SKM-1 treated with dmso at 0.1 percent for 144 hours (cell line): Measurements from ENCODE around the gene LSMEM2.
"Not testable (repeated sequence)": the region's sequence is repeated elsewhere in the genome, so short reads cannot be mapped to it uniquely, and the experiment has no call there.

Source experiments
- DNase-seq: peaks from one replicate; lab custom pipeline; 2025; ENCODE audit not compliant: unreplicated experiment; lab: John Stamatoyannopoulos, UW

LSMEM2 gene

DNA sequence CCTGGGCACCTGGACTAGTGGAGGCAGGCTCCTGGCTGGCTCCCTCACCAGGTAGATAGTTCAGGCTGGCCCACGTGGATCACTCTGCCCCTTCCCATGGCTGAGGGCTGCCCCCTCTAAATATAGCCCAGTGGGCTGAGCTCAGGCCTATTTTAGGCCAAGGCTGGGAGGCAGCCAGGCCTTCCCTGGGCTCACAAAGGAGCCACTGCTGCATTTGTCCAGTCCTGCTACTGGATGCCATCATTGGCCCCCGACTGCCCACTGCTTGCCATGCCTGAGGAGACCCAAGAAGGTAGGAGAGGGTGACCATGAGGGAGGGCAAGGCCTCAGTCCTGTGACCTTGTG lies at the start of gene LSMEM2:
TSS of gene LSMEM2 (plus strand) at position 208 of the 345 bp plus-strand sequence. CDS start at position 235, 27 bp downstream.
- no peak for DNase-seq

DNA sequence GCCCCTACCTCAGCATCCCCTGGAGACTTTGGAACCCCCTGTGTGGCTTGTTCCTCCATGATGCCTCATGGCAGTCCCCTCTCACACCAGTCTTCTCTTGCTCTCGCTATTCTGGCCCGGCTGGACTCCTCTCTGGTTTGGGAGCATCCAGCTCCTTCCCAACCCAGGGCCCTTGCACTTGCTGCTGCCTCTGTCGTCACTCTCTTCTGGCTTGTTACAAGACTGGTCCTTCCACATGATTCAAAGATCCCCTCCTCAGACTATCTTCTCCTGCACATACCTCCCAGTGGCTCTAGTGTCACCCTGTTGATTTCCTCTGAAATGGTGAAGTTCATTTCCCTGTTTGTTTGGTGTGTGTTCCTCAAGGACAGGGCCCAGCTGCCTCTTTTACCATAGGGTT lies 49.4 kb upstream of the LSMEM2 start:
- DNase-seq, result no peak

DNA sequence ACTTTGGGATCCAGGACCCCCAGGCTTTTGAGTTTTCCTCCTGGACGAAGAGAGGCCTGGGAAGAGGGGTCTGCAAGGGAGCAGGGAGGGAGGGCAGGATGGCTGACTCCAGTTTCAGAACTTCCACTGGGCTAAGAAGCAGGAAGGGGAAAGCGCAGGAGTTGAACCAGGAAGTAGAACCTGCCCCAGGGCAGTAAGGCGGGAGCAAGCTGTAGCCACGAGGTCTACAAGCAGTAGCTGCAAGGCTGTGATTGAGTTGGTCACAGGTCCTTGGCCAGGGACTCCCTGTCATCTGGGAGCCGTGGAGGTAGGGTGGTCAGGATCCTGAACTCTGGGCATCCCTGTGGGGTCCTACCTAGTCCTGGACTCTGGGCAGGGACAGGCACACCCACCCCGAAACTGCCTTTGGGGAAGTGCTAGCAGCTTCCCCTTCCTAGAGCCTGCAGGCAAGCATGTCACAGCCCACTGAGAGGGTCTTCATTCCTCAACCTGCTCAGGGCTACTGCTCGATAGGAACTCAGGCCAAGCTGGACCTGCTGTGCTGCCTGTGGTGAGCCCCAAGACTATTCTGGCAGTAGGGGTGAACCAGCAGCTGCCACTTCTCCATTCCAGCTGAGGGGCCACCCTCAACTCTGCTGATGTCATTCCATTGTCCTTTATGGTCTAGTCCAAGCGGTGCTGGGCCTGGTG lies 48.6 kb upstream of the LSMEM2 start:
- peak; percentile 30 for DNase-seq

DNA sequence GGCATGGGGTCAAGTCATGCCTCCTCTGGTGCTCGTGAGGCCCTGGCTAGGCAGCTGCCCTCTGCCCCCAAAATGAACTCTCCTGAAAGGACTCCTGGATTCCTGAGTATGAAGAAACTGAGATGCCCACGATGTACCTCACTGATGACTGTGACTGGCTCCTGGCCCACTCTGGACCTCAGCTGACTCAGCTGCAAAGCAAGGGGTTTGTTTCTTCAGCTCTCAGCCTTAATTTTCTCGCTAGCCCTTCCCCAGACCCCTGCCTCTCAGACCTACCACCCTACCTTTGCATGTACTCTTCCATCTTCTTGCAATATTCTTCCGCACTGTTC lies 48.1 kb upstream of the LSMEM2 start:
- DNase-seq, result no peak

DNA sequence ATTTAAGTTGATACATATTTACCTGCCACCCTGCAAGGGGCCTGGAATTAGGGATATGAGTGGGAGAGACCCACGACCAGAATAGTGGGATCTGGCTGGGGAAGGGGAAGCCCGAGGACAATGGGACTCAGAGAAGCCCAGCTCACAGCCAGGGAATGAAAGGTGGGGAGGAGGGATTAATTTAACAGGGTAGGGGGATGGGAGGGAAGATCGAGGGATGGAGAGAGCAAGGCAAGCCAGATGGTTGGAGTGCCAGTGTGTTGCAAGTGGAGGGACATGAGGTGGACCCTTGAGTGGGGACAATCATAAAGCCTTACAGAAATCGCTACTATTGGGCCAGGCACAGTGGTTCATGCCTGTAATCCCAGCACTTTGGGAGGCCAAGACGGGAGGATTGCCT lies 47.3 kb upstream of the LSMEM2 start:
- no peak for DNase-seq

DNA sequence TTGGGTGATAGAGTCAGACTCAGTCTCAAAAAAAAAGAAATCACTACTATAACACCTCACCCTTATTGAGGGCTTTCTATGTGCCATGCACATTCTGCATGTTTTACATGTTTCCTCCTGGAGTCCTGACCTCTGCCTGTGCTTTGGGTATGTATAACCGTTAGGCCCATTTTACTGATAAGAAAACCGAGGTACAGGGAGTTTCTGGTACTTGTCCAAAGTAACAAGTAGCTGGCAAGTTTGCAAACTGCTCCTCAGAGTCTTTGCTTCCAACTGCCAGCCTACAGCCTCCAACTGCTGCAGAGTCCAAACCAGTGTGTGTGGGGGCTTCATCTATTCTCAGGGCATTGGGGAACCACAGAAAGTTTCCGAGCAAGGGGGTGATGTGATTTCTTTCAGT lies 46.6 kb upstream of the LSMEM2 start:
- DNase-seq, result no peak

DNA sequence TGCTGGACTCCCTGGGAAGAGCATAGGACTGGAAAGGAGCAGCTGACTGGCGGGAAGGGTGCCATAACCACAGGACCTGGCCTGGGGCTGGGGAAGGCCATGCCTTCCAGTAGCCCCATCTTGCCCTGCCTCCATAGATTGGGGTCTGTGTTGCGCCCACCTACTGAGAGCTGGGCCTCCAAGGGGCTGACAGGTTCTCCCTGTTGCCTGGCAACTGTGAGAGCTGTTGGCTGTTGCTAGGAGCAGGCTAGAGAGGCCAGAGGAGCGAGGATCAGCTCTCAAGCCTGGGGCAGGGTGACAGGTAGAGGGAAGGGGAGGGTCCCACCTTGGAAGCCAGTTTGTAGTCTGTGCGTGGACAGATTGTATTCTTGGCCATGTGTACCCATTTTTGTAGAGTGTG lies 45.7 kb upstream of the LSMEM2 start:
- DNase-seq, result no peak

DNA sequence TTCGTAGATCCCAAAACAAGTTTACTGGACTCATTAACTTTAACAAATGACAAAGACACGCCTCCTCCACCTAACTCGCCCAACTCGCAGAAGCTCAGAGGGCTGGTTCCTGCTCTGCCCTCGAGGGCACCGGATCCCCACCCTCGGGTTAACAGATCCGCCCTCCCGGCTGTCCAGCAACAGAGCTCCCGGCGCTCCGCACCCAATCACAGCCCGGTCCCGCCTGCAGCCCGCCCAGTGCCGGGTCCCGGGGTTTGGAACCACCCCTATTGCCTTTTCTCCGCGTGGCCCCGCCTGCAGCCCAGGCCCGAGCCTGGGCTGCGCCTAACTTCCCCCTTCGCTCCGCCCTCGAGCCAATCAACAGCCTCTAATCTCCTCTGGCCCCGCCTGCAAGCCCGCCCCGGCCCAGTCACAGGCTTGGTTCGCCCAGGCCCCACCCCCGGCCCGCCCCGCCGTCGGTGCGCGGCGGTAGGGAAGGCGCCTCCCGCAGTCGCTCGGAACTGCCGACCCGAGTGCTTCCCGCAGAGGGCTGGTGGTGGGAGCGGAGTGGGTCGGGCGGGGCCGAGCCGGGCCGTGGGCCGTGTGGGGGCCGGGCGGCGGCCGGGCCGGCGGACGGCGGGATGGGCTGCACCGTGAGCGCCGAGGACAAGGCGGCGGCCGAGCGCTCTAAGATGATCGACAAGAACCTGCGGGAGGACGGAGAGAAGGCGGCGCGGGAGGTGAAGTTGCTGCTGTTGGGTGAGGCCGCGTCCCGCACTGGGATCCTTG lies 43.0 kb upstream of the LSMEM2 start, which contains the start of gene GNAI2:
TSS of gene GNAI2 (plus strand) at position 489 of the 768 bp plus-strand sequence. CDS start at position 621, 132 bp downstream.
- DNase-seq, result peak; percentile 99

DNA sequence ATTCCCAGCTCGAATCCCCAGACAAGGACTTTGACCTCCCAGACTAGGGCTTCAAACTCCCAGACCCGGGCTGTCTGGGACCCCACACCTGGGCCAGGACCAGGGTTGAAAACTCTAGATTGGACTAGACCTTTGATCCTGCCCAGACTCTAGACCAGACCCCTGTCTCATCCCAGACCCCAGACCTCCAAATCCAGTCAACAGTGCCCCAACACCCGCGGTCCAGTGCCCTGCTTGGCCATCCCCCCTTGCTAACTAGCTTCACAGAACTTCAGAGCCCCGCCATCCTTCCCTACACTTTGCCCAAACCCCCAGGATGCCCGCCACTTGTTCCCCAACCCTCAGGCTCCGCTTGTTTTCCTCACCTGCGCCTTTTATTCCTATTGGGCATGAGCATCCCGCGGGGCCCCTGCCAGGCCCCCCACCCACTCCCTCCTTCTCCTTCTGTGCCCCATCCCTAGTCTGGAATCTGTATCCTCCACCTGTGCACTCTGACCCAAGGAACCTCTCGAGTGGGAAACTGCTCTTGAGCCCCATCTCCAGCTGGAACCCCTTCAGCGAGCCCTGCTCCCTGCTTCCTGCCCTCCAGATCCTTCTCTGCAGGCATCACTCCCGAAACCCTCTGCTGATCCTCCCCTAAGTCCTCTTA lies 42.3 kb upstream of the LSMEM2 start:
- no peak for DNase-seq

DNA sequence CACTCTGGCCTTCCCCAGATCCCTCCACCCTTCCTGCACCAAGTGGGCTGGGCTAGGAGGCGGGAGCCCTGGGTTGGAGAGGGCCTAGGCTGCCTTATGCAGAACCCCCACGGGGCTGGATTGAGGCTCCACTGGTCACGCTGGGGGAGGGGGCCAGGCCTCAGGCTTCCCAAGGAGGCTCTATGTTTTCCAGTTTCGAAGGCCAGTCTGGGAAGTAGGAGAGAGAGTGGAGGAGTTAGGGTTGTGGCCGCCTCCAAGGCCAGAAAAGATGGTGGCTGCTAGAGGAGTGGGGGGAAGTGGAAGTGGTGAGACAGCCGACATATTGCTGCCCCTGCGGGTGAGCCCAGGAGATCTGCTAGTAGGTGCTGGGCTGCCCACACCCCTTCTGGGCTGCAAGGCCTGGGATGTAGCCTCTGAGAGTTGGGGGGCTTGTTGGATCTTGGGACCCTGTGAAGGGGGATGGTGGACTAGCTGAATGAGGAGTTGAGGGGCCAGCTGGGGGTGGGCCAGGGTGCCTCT lies 41.7 kb upstream of the LSMEM2 start:
- no peak for DNase-seq

DNA sequence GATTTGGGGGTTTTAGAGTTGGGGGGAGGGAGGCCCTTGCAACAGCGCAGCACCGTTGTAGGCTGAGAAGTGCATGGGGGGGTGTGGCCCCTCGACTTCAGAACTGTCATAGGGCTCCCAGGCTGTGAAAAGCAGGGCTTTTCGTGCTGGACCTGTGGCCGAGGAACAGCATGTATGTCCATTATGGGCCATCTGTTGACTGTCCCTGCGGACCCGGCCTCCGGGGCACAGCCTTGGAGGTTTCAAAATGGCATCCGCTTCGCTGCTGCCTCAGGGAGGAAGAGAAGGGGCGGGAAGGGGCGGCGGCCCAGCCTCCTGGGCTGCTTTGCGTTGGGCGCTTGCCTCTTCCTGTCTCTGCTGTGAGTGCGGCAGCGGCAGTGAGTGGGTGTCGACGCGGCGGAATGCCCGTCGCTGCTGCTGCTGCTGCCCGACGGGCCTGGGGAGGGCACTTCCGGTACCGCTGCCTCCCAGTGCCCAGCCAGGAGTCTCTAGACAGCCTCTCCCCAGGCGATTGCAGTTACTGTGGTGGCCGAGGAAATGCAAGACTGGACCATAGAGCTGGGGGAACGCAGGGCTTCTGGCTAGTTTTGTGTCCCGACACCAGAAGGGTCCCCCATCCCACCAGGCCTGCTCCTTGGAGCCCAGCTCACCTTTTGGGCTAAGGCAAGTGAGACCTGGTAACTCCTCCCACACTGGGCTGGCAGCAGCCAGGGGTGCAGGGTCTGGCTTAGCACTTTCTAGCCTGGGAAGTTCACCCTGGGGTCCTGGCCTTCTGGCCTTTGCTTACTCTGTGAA lies 40.9 kb upstream of the LSMEM2 start:
- peak; percentile 79 for DNase-seq

DNA sequence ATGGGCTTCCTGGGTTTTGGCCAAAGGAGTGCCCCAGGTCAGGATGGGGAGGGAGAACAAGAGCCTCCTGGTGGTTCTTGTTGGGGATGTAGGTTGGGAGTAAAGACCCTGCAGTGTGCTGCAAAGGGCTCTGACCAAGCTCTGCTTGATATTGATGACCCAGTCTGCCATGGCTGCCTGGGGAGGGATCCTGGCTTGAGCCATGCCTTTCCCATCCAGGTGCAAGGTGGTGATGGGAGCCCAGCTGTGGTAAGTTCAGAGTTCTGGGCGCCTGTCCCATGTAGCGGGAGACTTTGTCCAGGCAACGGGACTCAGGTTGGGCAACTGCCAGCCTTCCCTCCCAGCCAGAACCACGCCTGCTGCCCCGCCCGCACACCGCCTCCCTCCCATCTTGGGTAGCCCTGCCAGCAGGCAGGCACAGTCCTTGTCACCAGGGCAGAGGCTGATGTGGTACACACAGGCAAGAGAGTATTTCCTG lies 40.3 kb upstream of the LSMEM2 start:
- no peak for DNase-seq

DNA sequence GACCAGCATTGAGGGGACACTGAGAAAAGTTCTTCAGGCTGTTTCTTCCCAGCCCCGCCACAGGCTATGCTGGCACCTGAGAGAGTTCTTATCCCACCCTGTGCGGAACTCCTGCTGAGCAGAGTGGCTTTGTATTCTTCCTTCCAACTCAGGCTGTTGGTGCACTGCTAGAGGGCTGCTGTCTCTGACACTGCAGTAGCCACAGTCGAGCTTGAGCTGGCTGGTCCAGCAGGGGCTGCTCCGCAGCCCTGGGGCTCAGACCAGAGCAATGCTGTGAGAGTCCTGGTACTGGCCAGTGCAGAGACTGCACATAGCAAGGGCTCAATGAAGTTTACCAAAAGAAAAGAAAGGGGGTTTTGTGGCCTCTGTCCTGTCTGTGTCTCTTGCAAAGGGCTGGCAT lies 39.2 kb upstream of the LSMEM2 start:
- DNase-seq, result no peak

DNA sequence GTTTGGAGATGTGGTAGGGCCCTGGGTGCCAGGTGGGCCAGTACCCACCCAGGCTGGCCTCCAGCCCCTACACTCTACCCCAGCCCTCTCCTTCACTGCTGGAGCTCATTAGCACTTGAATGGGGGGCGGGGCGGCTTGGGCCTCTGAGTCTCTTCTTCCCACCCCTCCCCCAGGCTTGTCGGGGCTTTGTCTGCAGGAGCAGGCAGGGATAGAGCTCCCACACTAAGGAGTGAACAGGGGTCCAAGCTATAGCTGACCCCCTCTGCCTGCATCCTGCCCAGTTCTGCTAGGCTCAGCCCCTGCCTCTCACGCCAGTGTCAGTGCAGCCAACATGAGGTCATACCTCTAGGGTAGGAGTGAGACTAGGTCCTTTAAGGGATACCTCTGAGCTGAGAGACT lies 37.7 kb upstream of the LSMEM2 start:
- DNase-seq, result no peak

DNA sequence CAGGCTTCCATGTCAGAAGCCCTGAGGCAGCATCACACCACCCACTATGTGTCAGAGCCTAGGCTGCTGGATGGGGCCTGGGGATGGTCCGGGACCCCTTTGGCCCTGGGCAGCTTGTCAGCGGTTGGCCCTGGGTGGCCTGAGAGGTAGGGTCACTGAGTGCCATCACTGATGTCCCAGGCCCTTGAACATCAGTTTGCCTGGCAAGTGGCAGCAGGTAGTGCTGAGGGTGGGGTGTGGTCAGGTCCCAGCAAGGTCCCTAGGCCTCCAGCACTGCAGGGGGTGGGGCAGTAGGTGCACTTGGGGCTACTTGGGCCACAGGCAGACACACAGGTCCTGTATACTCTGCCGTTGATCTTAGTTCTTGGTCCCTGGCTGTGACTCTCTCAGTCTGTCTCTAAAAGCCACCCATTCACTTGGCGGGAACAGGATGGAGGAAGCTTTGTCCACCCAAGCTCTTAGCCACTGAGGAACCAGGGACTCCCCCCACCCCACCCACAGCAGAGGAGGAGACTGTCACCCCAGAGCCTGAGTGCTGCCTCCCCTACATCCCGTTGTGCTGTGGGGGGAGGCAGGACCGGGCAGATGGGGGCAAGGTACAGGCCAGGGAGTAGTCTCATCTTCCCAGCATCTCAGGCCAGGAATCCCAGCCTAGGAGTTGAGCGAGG lies 37.0 kb upstream of the LSMEM2 start:
- no peak for DNase-seq

DNA sequence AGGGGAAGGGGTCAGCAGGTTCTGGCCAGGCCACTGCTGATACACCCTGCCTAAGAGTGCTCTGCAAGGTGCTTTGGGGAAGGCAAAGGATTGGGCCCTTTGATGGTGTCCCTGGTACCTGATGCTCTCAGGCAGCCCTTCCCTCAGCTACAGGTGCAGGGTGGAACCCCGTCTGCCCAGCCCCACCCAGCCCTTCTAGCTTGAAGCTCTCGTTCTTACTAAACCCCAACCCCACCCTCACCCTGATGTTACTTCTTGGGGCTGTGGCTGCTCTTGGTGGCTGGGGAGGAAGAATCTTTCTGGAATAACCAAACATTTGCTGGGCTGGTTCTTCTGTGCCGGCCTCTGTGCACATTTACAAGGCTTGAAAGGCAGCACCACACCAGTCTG lies 36.5 kb upstream of the LSMEM2 start:
- DNase-seq, result no peak

DNA sequence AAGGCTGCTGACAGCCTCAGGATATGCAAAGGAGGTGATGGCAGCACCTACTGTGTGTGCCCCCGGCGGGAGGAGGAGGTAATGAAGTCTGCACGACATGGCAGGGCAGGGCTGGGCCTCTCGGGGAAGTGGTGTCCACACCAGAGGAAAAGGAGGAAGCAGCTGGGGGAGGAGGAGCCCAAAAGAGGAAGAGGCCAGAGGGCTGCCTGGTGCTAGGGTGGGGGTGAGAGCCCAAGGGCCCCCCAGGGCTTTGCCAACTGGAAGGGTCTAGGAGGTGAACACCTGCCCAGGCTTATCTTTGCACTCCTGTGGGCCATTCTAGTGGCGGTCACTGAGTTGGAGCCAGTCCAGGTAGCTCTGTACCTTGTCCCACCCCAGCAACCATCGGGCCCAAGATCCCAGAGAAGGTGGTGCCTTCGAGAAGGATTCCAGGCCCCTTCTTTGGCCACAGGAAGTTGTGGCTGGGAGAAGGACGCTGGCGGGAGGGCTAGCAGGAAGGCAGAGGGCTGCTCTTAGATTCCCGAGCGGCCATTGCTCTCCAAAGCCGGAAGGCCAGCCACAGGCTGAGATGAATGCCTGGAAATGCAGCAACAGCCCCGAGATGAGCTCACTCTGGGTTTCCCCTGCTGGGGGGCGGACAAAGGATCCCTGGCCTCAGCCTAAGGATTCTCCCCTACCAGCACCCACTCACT lies 35.9 kb upstream of the LSMEM2 start:
- DNase-seq, result peak; percentile 96

DNA sequence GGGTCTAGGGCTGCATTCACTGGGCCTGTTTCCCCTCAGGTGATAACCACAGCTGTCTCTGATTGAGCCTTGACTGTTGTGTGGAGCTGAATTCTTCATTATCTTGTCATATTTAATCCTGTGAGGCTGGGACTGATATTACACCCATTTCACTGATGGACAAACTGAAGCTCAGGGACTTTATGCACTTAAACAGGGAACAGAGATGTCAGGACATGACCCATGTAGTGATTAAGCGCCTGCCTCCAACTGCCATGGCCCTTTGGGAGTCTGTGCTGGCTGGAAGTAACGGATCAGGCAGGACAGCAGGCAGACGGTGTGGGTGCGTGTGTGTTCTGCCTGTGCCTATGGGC lies 35.4 kb upstream of the LSMEM2 start:
- DNase-seq, result no peak

DNA sequence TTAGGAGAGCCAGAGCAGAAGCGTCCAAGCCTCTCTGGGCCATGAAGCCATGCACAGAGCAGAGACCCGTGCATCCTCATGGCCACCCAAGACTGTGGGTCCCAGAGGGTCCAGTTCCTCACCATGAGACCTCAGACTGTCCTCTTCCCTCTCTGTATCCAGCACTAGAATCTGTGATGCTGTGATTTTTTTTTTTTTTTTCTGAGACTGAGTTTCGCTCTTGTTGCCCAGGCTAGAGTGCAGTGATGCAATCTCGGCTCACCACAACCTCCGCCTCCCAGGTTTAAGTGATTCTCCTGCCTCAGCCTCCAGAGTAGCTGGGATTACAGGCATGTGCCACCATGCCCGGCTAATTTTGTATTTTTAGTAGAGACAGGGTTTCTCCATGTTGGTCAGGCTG lies 34.1 kb upstream of the LSMEM2 start:
- DNase-seq, result not testable (repeated sequence)

DNA sequence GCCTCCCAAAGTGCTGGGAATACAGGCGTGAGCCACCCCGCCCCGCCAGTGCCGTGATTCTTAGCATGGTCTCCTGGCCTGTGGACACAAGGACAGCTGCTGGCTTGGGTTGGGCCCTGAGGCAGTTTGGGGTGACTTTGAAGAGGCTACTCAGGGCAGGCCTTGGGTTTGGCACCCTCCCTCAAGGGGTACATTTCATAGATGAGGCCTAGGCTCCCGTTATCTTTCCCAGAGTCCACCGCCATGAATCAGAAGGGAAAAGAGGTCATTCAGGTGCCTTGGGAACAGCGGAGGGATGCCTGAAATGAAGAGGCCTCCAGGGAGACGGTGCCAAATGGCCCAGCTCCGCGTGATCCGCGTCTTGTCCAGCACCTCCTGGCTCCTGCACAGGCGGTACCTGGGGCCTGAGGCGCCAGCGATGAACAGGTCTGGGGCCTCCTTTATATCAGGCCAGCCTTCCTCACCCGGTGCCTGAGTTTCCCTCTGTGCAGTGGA lies 33.6 kb upstream of the LSMEM2 start:
- DNase-seq, result no peak
